Epidermal melanocyte (primary cell): ENCODE measurements around the gene GDAP1L1.
"Not testable (repeated sequence)": the region's sequence is repeated elsewhere in the genome, so short reads cannot be mapped to it uniquely, and the experiment has no call there.

Experiments
- DNase-seq: peaks from one replicate; pipeline ENCODE4 v3.0.0; 2011; ENCODE audit warnings: low spot score; ENCODE audit not compliant: insufficient read length

Gene GDAP1L1

GRCh38 chr20:44254073-44254472 lies 7.0 kb downstream of the GDAP1L1 start:
- no peak for DNase-seq

GRCh38 chr20:44255942-44256341 lies 8.8 kb downstream of the GDAP1L1 start:
- no peak for DNase-seq

GRCh38 chr20:44256961-44257360 lies 9.9 kb downstream of the GDAP1L1 start:
- no peak for DNase-seq

GRCh38 chr20:44258226-44258890 lies 11.2 kb downstream of the GDAP1L1 start:
- DNase-seq = no peak

GRCh38 chr20:44264287-44264686 lies 17.2 kb downstream of the GDAP1L1 start:
- no peak for DNase-seq

GRCh38 chr20:44268802-44269201 lies 21.7 kb downstream of the GDAP1L1 start:
- no peak for DNase-seq

- DNase-seq = no peak
Measured at GRCh38 chr20:44271915-44272663, 25.0 kb downstream of the GDAP1L1 start.

GRCh38 chr20:44273231-44274215 lies 26.4 kb downstream of the GDAP1L1 start:
- no peak for DNase-seq

GRCh38 chr20:44274303-44275017 lies 27.4 kb downstream of the GDAP1L1 start:
- DNase-seq = no peak

- no peak for DNase-seq
Measured at GRCh38 chr20:44279228-44279627, 32.1 kb downstream of the GDAP1L1 start.

- DNase-seq = no peak
Measured at GRCh38 chr20:44280387-44280786, 33.3 kb downstream of the GDAP1L1 start.

GRCh38 chr20:44282192-44282591 lies 35.1 kb downstream of the GDAP1L1 start:
- no peak for DNase-seq

GRCh38 chr20:44284032-44284431 lies 36.9 kb downstream of the GDAP1L1 start:
- DNase-seq = no peak

- no peak for DNase-seq
Measured at GRCh38 chr20:44287272-44288097, 40.4 kb downstream of the GDAP1L1 start.

GRCh38 chr20:44288252-44288651 lies 41.1 kb downstream of the GDAP1L1 start:
- DNase-seq = no peak

GRCh38 chr20:44291754-44292153 lies 44.6 kb downstream of the GDAP1L1 start:
- DNase-seq = no peak

- no peak for DNase-seq
Measured at GRCh38 chr20:44296011-44296410, 48.9 kb downstream of the GDAP1L1 start.

- DNase-seq = no peak
Measured at GRCh38 chr20:44297721-44298120, 50.6 kb downstream of the GDAP1L1 start.

GRCh38 chr20:44299011-44299535 lies 52.0 kb downstream of the GDAP1L1 start:
- DNase-seq = not testable (repeated sequence)

- no peak for DNase-seq
Measured at GRCh38 chr20:44301285-44301684, 54.2 kb downstream of the GDAP1L1 start.
